ENCODE measurements around the gene TCF23.

Gene TCF23

GRCh38 chr2:27128668-27129571 is 19.9 kb upstream of the TCF23 start:
- no peak for DNase-seq

- DNase-seq: no peak
Observed at GRCh38 chr2:27130396-27130795, 18.4 kb upstream of the TCF23 start.

GRCh38 chr2:27131429-27131828 is 17.4 kb upstream of the TCF23 start:
- no peak for DNase-seq

GRCh38 chr2:27133195-27133875 is 15.5 kb upstream of the TCF23 start:
- peak in 1 of 2 donors; percentile 16 for DNase-seq

- DNase-seq: peak; percentile 97 to 98
Observed at GRCh38 chr2:27133905-27134780, 14.7 kb upstream of the TCF23 start, which contains the start of gene PREB. TSS of gene PREB (minus strand) at chr2:27134636. CDS start at chr2:27134421, 215 bp downstream.

- DNase-seq: no peak
Observed at GRCh38 chr2:27134781-27135477, 13.9 kb upstream of the TCF23 start.

- DNase-seq: no peak
Observed at GRCh38 chr2:27135478-27135955, 13.3 kb upstream of the TCF23 start.

- no peak for DNase-seq
Observed at GRCh38 chr2:27136751-27137150, 12.1 kb upstream of the TCF23 start.

- no peak for DNase-seq
Observed at GRCh38 chr2:27137322-27137935, 11.4 kb upstream of the TCF23 start.

GRCh38 chr2:27138111-27138510 is 10.7 kb upstream of the TCF23 start:
- DNase-seq: no peak

- no peak for DNase-seq
Observed at GRCh38 chr2:27139310-27139709, 9.5 kb upstream of the TCF23 start, which contains the start of gene PRR30. TSS of gene PRR30 (minus strand) at chr2:27139410. CDS start at chr2:27138329, 1,081 bp downstream.

GRCh38 chr2:27143285-27143684 is 5.5 kb upstream of the TCF23 start:
- DNase-seq: no peak

GRCh38 chr2:27145682-27146081 is 3.1 kb upstream of the TCF23 start:
- no peak for DNase-seq

- DNase-seq: no peak
Observed at GRCh38 chr2:27147935-27148334, 869 bp upstream of the TCF23 start.

GRCh38 chr2:27149570-27150405 is 984 bp downstream of the TCF23 start:
- DNase-seq: no peak

GRCh38 chr2:27150639-27151230 is 1.9 kb downstream of the TCF23 start:
- no peak for DNase-seq

- no peak for DNase-seq
Observed at GRCh38 chr2:27152102-27152795, 3.4 kb downstream of the TCF23 start.

GRCh38 chr2:27152796-27153464 is 4.1 kb downstream of the TCF23 start:
- DNase-seq: no peak

- no peak for DNase-seq
Observed at GRCh38 chr2:27154488-27154887, 5.7 kb downstream of the TCF23 start.
